ENCODE measurements around the gene LRG1. TPM values are rescaled to one million over a fixed set of nuclear protein-coding genes. Genes with fewer than 3 reads are reported as not detected.

Gene LRG1
- total RNA-seq, 1 donor from 2014 or later: 0.25 TPM

GRCh38 chr19:4539169-4539692, 605 bp downstream of the LRG1 start:
- no peak for DNase-seq (ENCODE audit: low read depth)

GRCh38 chr19:4538601-4538954, 1.3 kb downstream of the LRG1 start:
- H3K27me3 ChIP-seq (ENCODE audit: control insufficient read depth, insufficient read depth, low read length): peaks cover 23% of the 10 kb centered on the region
- no peaks in the 10 kb centered on the region for H3K36me3 ChIP-seq (ENCODE audit: control insufficient read depth, insufficient read depth, low read length)
- no peak for DNase-seq (ENCODE audit: low read depth)
- no peak for TF ChIP-seq CTCF (IDR thresholded peaks at IDR 0.05; ENCODE audit: insufficient read depth, low read length, poor library complexity, severe bottlenecking)
- H3K4me3 ChIP-seq (ENCODE audit: low read depth, low read length): no peak overlapping the region

More at GRCh38 chr19:4539169-4539692, 605 bp downstream of the LRG1 start:
- Histone ChIP-seq H3K27me3 (ENCODE audit: control insufficient read depth, insufficient read depth, low read length) (peaks cover 23% of the 10 kb centered on the region), H3K36me3 (ENCODE audit: control insufficient read depth, insufficient read depth, low read length) (no peaks in the 10 kb centered on the region), H3K4me3 (ENCODE audit: low read depth, low read length) (no peak overlapping the region)
- TF ChIP-seq CTCF (IDR thresholded peaks at IDR 0.05; ENCODE audit: insufficient read depth, low read length, poor library complexity, severe bottlenecking): no peak

- no peak for TF ChIP-seq CTCF (IDR thresholded peaks at IDR 0.05; ENCODE audit: insufficient read depth, low read length, poor library complexity, severe bottlenecking)
- DNase-seq (ENCODE audit: low read depth): no peak
- H3K36me3 ChIP-seq (ENCODE audit: control insufficient read depth, insufficient read depth, low read length): no peaks in the 10 kb centered on the region
- peaks cover 23% of the 10 kb centered on the region for H3K27me3 ChIP-seq (ENCODE audit: control insufficient read depth, insufficient read depth, low read length)
- no peak overlapping the region for H3K4me3 ChIP-seq (ENCODE audit: low read depth, low read length)
These were observed 1.8 kb downstream of the LRG1 start for GRCh38 chr19:4537953-4538600.

- Histone ChIP-seq H3K27me3 (ENCODE audit: control insufficient read depth, insufficient read depth, low read length) (peaks cover 23% of the 10 kb centered on the region), H3K36me3 (ENCODE audit: control insufficient read depth, insufficient read depth, low read length) (no peaks in the 10 kb centered on the region), H3K4me3 (ENCODE audit: low read depth, low read length) (no peak overlapping the region)
- TF ChIP-seq CTCF (IDR thresholded peaks at IDR 0.05; ENCODE audit: insufficient read depth, low read length, poor library complexity, severe bottlenecking): no peak
- DNase-seq (ENCODE audit: low read depth): no peak
These were observed 3.0 kb downstream of the LRG1 start for GRCh38 chr19:4536798-4537197.

- DNase-seq (ENCODE audit: low read depth): no peak
- no peak for TF ChIP-seq CTCF (IDR thresholded peaks at IDR 0.05; ENCODE audit: insufficient read depth, low read length, poor library complexity, severe bottlenecking)
- Histone ChIP-seq H3K4me3 (ENCODE audit: low read depth, low read length) (no peak within 1 kb of the TSS), H3K27me3 (ENCODE audit: control insufficient read depth, insufficient read depth, low read length) (peaks cover 30% of the 10 kb centered on the region), H3K36me3 (ENCODE audit: control insufficient read depth, insufficient read depth, low read length) (no peaks in the 10 kb centered on the region)
These were observed 4.8 kb downstream of the LRG1 start, which contains the start of gene PLIN5 for GRCh38 chr19:4534836-4535658. Gene PLIN5, minus strand, starts transcription at chr19:4535224. Its CDS starts 1,150 bp downstream, at chr19:4534074.

Data from kidney epithelial cell (primary cell).